DMS53 treated with DMSO at 0.1 percent for 48 hours (cell line): Measurements from ENCODE around the gene DAPK2.

Source experiments
- DNase-seq: peaks from one replicate; lab custom pipeline; 2025; ENCODE audit not compliant: unreplicated experiment; lab: John Stamatoyannopoulos, UW

Gene DAPK2

DNA sequence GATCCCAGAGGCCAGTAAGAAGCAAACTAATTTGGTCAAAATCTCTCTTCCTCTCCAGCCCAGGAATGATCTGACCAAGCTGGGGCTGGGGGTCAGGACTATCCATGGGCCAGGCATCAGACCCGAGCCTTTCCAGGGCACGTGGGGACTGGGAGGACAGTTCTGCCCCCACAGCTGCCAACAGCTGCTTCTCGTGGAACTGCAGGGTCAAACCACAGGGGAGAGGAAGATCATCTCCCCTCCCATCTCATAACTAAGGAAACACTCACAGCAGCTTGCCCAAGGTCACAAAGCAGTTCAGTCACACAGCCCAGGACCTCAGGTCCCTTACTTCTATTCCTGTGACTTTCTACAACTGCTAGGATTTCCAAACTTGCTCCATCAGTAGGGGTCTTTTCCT lies 47.1 kb downstream of the DAPK2 start:
- no peak for DNase-seq

DNA sequence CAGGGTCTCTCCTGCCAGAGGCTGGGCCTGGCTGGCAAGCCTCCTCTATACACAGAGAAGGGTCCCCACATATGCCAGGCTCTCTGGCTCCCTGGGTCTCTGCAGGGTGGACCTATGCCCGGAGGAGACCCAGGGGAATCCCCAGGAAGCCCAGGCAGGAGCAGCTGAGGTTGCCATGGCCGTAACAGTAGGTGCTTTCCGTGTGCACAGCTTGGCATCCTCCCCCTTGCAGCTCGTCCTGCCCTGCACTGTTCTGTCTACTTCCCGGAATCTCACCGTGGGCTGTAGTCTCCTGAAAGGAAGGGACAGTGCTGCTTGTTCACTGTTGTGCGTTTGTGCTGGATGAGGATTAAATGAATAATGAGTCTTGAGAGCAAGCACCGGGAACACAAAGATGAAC lies 47.8 kb downstream of the DAPK2 start:
- no peak for DNase-seq

- no peak for DNase-seq
Measured at GRCh38 chr15:63997715-63998442, 48.4 kb downstream of the DAPK2 start.

GRCh38 chr15:63996794-63997357 lies 49.4 kb downstream of the DAPK2 start:
- no peak for DNase-seq

GRCh38 chr15:63995789-63996188 lies 50.5 kb downstream of the DAPK2 start:
- no peak for DNase-seq

- DNase-seq: no peak
Measured at GRCh38 chr15:63994073-63994600, 52.1 kb downstream of the DAPK2 start.

GRCh38 chr15:63992300-63992699 lies 54.0 kb downstream of the DAPK2 start:
- DNase-seq: peak; percentile 6

GRCh38 chr15:63991706-63992105 lies 54.6 kb downstream of the DAPK2 start:
- no peak for DNase-seq

GRCh38 chr15:63990454-63990853 lies 55.8 kb downstream of the DAPK2 start:
- no peak for DNase-seq

DNA sequence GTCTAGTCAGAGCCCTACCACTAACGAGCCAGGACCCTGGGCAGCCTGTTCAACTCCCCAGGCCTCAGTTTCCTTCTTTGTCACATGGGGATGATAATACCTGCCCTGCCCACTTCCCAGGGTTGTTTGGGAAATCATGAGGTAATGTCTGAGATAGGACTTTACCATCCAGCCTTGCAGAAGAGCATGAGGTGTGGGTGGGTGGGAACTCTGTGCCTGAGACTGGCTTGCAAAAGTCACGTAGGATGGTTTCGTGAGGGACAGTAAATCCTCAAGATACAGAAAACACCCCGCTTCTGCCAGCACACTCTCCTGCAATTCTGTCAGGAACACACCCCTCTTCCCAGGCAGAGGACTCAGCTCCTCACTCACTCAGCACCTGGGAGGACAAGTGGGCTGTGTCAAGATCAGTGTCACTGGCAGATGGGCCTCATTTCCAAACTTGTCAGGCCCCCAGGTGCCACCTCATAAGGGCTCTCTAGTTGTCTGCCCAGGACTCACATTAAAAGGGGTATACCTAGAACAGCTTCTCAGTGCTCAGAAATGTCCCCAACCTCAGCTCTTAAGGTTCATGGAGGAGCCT lies 58.4 kb downstream of the DAPK2 start:
- DNase-seq: no peak

DNA sequence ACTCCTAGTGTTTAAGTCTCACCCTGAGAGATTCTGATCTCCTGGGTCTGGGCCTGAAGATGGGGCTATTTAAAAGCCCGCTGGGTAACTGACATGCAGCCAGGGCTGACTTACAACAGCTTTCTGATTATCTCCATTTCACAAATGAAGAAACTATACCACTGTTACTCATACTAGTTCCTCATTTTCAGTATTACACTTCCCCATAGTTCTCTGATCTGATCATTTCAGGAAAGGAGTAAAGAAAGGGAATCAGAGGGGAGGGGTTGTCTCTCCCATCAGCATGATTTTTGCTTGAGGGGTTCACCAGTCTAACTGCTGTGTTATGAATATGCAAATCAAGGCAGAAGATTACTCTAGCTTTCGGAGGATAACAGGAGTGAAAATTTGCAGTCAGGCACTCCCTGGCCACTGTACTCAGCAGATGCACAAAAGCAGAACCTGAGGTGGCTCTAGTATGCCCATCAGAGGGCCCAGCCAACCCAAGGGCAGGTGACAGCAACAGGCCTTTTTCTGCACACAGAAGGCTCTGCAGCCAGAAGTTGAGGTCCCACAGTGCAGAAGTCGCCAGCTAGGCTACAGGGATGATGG lies 59.4 kb downstream of the DAPK2 start:
- no peak for DNase-seq

DNA sequence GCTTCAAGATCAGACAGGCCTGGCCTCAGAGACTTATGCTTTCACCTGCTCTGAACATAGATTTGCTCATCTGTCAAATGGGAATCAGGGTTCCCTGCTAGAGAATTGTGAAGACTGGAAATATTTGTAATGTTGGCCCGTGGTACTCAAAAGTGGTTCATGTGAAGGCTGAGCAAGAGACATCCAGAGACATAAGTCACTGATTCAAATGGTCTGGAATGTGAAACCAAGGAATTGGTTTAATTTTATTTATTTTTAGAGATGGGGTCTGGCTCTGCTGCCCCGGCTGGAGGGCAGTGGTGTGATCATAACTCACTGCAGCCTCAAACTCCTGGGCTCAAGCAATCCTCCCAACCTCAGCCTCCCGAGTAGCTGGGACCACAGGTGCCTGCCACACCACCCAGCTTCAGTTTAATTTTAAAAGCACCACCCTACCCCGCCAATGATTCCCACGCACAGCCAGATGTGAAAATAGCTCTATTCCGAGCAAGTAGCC lies 60.1 kb downstream of the DAPK2 start:
- DNase-seq: no peak

DNA sequence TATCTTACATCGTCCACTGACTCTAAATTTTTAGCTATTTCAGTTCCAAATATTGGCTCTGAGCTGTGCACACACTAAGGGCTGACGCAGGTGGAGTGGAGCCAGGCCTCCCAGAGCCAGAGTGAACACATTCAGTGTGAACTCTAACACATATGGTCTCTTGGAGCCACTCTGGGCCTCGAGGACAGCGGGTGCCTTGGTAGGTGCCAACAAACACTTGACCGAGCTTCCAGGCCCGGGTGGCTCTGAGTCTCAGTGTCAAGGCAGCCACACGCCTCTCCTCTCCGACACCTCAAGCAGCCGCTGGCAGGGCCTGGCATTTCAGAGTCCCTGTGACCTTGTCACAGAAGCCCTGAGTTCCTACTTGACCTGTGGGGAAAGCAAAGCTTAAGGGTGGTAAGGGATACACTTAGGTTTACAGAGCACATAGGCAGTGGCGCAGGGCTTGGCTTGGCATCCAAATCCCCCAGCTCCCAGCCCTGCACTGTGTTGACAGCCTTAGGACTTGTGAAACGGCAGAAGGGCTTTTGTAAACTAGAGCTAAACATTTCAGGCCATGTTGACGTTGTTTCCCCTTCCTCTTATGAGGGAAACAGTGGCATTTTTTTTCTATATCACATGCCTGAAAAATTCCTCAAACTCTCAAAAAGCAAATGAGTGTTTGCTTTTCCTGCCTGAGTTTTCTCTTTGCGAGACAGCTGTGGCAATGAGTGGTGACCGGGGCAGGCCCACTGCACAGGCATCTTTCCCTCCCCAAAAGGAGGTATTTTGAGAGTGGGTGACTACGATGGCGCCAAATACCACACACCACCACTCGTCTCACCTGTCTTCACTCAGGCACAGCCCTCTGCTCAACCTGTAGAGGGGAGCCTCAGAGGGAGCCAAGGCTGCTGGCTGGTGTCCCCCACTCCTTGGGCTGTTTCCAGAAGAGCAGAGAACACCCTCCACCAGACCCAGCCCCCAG lies 60.8 kb downstream of the DAPK2 start:
- DNase-seq: peak; percentile 5

- DNase-seq: no peak
Measured at GRCh38 chr15:63984331-63984730, 62.0 kb downstream of the DAPK2 start.

DNA sequence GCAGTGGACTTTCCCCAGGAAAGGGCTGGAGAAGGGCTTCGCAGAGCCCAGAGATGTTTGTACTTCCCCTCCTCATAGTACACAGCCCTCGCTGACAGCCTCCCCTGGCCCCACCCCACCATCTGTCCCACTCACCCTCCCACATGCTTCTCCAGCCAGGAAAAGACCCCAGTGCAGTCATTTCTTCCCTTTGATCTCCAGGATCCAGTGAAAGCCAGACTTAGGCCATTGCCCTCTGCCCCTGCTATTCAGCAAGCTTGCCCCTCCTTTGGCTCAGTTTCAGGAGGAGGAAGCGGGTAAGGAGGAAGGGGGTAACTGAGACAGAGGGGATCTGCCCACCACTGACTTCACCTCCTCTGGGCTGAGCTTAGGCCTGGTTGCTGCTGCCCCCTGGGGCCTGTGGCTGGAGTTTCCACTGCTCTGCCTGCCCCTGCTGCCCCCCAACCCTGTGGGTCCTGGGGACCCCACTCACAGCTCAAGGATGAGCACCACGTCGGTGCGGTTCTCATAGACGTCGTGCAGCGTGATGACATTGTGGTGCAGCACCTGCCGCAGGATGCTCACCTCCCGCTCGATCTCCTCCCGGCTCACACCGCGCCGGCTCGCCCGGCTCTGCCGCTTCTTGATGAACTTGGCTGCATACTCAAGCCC lies 63.1 kb downstream of the DAPK2 start:
- no peak for DNase-seq

GRCh38 chr15:63982381-63982854 lies 63.9 kb downstream of the DAPK2 start:
- DNase-seq: no peak

DNA sequence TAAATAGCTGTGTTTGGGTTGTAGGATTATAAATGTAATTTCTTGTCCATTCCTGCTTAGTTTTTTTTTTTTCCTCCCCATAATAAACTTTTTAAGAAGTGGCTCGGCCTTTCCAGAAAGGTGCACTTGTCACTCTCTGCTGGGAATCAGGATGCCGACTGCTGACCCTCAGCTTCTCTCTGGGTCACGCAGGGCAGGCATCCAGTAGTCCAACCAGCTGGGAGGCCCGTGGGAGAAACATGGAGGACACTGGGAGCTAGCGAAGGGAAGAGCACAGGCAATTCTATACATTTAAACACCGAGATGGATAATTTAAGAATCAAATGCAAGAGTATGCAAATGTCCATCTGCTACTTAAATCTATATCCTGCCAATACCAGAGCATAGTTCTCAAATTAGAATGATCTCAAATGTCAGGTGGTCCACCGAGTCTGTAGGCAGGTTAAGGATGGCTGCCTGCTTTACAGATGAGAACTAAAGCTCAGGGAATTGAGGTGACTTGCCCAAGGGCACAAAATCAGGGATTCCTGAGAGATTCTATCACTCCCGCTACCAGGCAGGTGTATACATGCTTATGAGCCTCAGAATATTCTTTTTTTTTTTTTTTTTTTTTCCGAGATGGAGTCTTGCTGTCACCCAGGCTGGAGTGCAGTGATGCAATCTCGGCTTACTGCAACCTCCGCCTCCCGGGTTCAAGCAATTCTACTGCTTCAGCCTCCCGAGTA lies 64.5 kb downstream of the DAPK2 start:
- DNase-seq: no peak

GRCh38 chr15:63979262-63979793 lies 67.0 kb downstream of the DAPK2 start:
- no peak for DNase-seq
